K562 (cell line): ENCODE data around the gene SNIP1. TPM values are rescaled to one million over a fixed set of nuclear protein-coding genes. Genes with fewer than 3 reads are reported as not detected.

ENCODE experiments used
- BCLAF1 ChIP-seq, 2 experiments: fragments of 450-650 bp in 1 of 2; IDR thresholded peaks; 2 replicates each; pipeline ENCODE4 v1.6.1; 2011 to 2017; ENCODE audit warnings: low read depth in 2 of 2, antibody characterized with exemption in 1 of 2, borderline replicate concordance in 1 of 2, low read length in 1 of 2, mild to moderate bottlenecking in 1 of 2, mixed read lengths in 1 of 2; ENCODE audit not compliant: control insufficient read depth in 1 of 2
- CAMTA2 ChIP-seq: fragments of 250-450 bp; sonication (Bioruptor Pico); conservative IDR thresholded peaks from 2 replicates; pipeline ENCODE4 v1.5.1; 2022
- CBFA2T3 ChIP-seq: fragments of 450-650 bp; IDR thresholded peaks from 2 replicates; pipeline ENCODE4 v1.6.1; 2017
- CBFB ChIP-seq: sonication (generic); formaldehyde crosslinking; IDR thresholded peaks from 2 replicates; pipeline ENCODE4 v1.4.0; 2020; ENCODE audit warnings: mild to moderate bottlenecking, missing genetic modification reagents
- CREB1 ChIP-seq, 2 experiments: sonication (generic) in 1 of 2; formaldehyde crosslinking in 1 of 2; IDR thresholded peaks; 2 replicates each; pipeline versions ENCODE4 v1.6.1 to v1.8.0; 2012 to 2022; ENCODE audit warnings: inconsistent platforms in 1 of 2, mild to moderate bottlenecking in 1 of 2, missing genetic modification reagents in 1 of 2, moderate library complexity in 1 of 2
- EZH2 ChIP-seq: IDR thresholded peaks from 2 replicates; pipeline ENCODE4 v1.6.1; 2012; ENCODE audit warnings: low read depth, mild to moderate bottlenecking, inconsistent platforms, low read length, borderline replicate concordance
- HDAC8 ChIP-seq: fragments of 450-650 bp; IDR thresholded peaks from 2 replicates; pipeline ENCODE4 v1.6.1; 2016; ENCODE audit warnings: mild to moderate bottlenecking, missing genetic modification characterization, moderate library complexity, missing compliant biosample characterization
- HIVEP1 ChIP-seq: fragments of 250-450 bp; sonication (Bioruptor Pico); IDR thresholded peaks from 2 replicates; pipeline ENCODE4 v1.4.0; 2020; ENCODE audit warnings: mild to moderate bottlenecking
- IFI16 ChIP-seq: fragments of 250-450 bp; sonication (Bioruptor Pico); IDR thresholded peaks from 2 replicates; pipeline ENCODE4 v2.1.2; 2022; ENCODE audit warnings: mild to moderate bottlenecking, inconsistent platforms
- MAZ ChIP-seq, 2 experiments: fragments of 450-650 bp in 1 of 2; sonication (generic) in 1 of 2; formaldehyde crosslinking; IDR thresholded peaks in 1 of 2; conservative IDR thresholded peaks in 1 of 2; 2 replicates each; pipeline versions ENCODE4 v1.4.0 to v1.5.0; 2020; ENCODE audit warnings: mild to moderate bottlenecking in 1 of 2, missing genetic modification reagents in 1 of 2
- MNT ChIP-seq, 2 experiments: fragments of 450-650 bp; conservative IDR thresholded peaks; 2 replicates each; pipeline ENCODE4 v1.6.1; 2017; ENCODE audit warnings: mild to moderate bottlenecking in 2 of 2, moderate library complexity in 2 of 2
- MXI1 ChIP-seq: IDR thresholded peaks from 2 replicates; pipeline ENCODE4 v1.6.1; 2011; ENCODE audit warnings: low read depth, mild to moderate bottlenecking, improper control_type of control experiment, low read length
- NFIX ChIP-seq: fragments of 250-450 bp; sonication (Bioruptor Pico); IDR thresholded peaks from 2 replicates; pipeline ENCODE4 v1.4.0; 2020; ENCODE audit warnings: low read depth, mild to moderate bottlenecking, moderate library complexity
- SREBF2 ChIP-seq: sonication (generic); formaldehyde crosslinking; IDR thresholded peaks from 2 replicates; pipeline ENCODE4 v1.4.0; 2020; ENCODE audit warnings: mild to moderate bottlenecking, missing genetic modification reagents
- TFAP4 ChIP-seq: sonication (generic); formaldehyde crosslinking; IDR thresholded peaks from 2 replicates; pipeline ENCODE4 v1.8.0; 2022; ENCODE audit warnings: missing genetic modification reagents, mild to moderate bottlenecking, moderate library complexity, borderline replicate concordance
- WHSC1 ChIP-seq: IDR thresholded peaks from one replicate; pipeline ENCODE4 v1.6.1; 2012; ENCODE audit warnings: low read length, control low read depth, inconsistent platforms
- ZNF324 ChIP-seq: fragments of 250-450 bp; sonication (Bioruptor Pico); IDR thresholded peaks from 2 replicates; pipeline ENCODE4 v1.4.0; 2020; ENCODE audit warnings: mild to moderate bottlenecking
- ZNF398 ChIP-seq: fragments of 250-450 bp; sonication (Bioruptor Pico); IDR thresholded peaks from 2 replicates; pipeline ENCODE4 v1.8.0; 2021; ENCODE audit warnings: moderate library complexity, mild to moderate bottlenecking, inconsistent platforms
- ZNF586 ChIP-seq: fragments of 450-650 bp; formaldehyde crosslinking; conservative IDR thresholded peaks from 2 replicates; pipeline ENCODE4 v1.4.0; 2020; ENCODE audit warnings: mild to moderate bottlenecking, moderate library complexity
- polyA plus RNA-seq, 8 experiments: library from polyadenylated mRNA; depleted of rRNA in 4 of 8; stranded (reverse) in 5 of 8; unstranded in 3 of 8; fragments of >200 nt; fragmentation: Nextera tagmentation in 2 of 8; fragmentation: Illumina TruSeq in 1 of 8; extraction: Ambion mirVana in 2 of 8; extraction: Trizol in 1 of 8; gene quantifications; 2 replicates each; pipeline versions ENCODE4 v1.2.1 to v1.2.3, GENCODE V29; 2011 to 2014; ENCODE audit warnings: inconsistent platforms in 1 of 8, missing spikeins in 1 of 8
- total RNA-seq, 7 experiments: library from RNA; depleted of rRNA in 6 of 7; stranded (reverse); fragments of >200 nt in 6 of 7; fragmentation: Illumina TruSeq in 2 of 7; extraction: Trizol in 2 of 7; gene quantifications; 2 replicates each; pipeline versions ENCODE4 v1.2.1 to v1.2.3, GENCODE V29; 2011 to 2021; ENCODE audit warnings: low replicate concordance in 1 of 7

The SNIP1 gene
- total and polyA plus RNA-seq, 9 of the 15 experiments (the other 6 are each of a cell fraction or from before 2014, with no cell fraction given) = 2.9 to 25.9 (median 14.6) TPM

- TF ChIP-seq ZNF324 (no peak), CAMTA2 (CRISPR knock-in tag) (no peak), ZNF586 (CRISPR knock-in tag) (no peak), IFI16 (no peak), MXI1 (no peak), MNT (conservative IDR thresholded peaks at IDR 0.05) (peak; percentile 42 to 78; a peak in 3 of 4 replicates), MAZ (CRISPR knock-in tag; conservative IDR thresholded peaks at IDR 0.05 in 1 of 2, IDR thresholded peaks at IDR 0.05 in 1 of 2) (peak; percentile 47 to 69; a peak in 2 of 4 replicates), NFIX (CRISPR knock-in tag) (no peak), EZH2 (no peak), HIVEP1 (no peak), SREBF2 (CRISPR knock-in tag) (no peak), TFAP4 (no peak; the same call in 1 of the 2 replicates), CREB1 (IDR thresholded peaks at IDR 0.05) (no peak), CREB1 (CRISPR knock-in tag; IDR thresholded peaks at IDR 0.05) (peak; percentile 56; the same call in 1 of the 2 replicates), BCLAF1 (IDR thresholded peaks at IDR 0.05; ENCODE audit: borderline replicate concordance in 1 of 2, control insufficient read depth in 1 of 2, low read depth in 2 of 2, low read length in 1 of 2) (no peak), CBFB (CRISPR knock-in tag) (no peak; the same call in 1 of the 2 replicates), ZNF398 (CRISPR knock-in tag) (no peak), WHSC1 (no peak), HDAC8 (tag) (peak; percentile 44; the same call in 1 of the 2 replicates), CBFA2T3 (no peak)
These were observed 39.5 kb downstream of the SNIP1 start, which contains the start of gene MEAF6 (continued) for GRCh38 chr1:37514350-37515184.
